GM19452 (cell line): ENCODE measurements around the gene WWOX.
A peak's percentile ranks its signal among the peaks of the same experiment; 100 is the strongest.

Experiments used
- ATAC-seq: cut with Tn5 transposase; IDR thresholded peaks from one replicate; pipeline ENCODE4 v1.9.1; 2021; ENCODE audit not compliant: unreplicated experiment

WWOX gene

DNA sequence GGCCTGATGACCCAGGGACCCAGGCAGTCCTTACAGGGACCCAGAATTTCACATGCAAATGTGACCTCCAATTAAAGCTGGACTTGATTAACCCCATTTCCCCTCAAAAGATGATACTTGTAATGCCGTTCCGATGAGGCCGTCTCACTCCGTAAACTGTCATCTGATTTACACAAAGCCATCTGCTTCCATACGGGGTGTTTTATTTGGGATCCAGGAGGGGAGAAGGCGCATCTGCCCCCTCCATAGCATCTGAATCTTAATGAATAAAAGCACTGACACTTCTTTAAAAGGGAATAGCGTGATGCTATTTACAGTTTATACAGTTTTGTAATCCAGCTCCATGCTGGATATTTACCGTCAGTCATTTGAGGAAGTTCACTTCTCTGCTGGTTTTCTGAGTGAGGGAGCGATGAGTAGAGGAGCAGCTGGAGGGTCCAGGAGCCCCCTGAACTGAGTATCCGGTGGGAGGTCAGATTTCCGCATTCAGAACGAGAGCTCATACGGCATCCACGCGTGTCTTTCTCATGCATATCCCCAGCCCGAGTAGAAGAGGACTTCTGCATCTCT, 452.7 kb downstream of the WWOX start:
- ATAC-seq: no peak

DNA sequence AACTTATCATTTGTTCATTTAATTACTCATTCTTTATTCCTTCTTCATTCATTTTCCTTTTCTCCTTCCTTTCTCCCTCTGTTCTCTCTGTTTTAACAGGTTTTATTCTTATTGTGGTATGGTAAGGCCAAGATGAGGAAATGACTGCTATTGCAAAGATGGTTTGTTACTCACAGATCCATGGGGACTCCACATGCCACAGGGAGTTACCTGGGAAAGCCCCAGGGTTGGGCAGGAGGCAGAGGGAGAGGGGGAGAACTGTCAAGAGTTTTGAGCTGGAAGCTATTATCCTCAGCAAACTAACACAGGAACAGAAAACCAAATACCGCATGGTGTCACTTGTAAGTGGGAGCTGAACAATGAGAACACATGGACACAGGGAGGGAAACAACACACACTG, 453.3 kb downstream of the WWOX start:
- no peak for ATAC-seq

DNA sequence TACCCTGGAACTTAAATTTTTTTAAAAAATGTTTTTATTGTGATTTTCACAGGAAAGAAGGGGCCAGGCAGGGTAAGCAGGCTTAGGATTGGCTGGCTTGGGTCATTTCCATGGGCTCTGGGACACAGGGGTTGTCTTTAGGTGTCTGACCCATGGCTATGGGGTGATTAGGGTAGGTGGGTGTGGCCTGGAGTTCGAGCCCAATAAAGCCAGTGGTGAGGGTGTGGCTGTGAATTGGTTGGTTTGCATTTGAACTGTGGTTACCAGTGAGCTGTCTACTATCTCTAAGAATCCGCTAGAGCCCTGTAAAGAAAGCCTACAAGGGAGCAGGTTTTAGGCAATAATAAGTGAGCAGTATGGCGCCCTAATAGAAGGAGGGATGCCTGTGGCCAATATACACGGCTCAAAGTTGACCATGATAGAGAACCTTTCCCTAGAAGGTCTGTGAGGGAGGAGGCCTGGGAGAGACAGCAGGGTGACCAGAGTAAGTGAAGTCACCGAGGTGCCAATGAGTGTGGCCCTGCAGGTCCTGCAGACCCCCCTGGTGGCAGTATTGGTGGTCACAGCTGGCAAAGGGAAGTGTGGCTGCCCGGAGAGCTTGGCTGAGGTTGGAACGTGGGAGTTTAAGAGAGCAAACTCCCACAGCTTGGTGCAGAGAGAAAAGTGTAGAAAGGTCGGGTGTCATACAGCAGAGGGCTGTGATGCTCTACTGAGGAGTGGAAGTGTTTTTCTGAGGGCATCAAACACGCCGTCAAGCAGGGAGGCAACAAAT, 454.0 kb downstream of the WWOX start:
- ATAC-seq: no peak

DNA sequence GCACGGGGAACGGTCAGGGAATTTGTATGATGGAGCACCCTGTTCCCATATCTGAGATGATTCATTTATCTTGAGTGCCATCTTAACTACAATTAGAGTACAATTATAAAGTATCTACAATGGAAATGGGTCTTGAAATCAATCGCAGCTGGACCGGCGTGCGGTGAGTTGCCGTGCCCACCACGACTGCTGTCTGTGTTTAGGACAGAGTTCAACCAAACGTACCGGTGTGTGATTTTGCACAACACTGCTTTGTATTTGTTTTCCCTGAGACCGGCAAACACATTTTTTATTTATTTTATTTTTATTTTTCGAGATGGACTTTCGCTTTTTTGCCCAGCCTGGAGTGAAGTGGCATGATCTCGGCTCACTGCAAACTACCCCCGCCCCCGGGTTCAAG, 457.0 kb downstream of the WWOX start:
- no peak for ATAC-seq

DNA sequence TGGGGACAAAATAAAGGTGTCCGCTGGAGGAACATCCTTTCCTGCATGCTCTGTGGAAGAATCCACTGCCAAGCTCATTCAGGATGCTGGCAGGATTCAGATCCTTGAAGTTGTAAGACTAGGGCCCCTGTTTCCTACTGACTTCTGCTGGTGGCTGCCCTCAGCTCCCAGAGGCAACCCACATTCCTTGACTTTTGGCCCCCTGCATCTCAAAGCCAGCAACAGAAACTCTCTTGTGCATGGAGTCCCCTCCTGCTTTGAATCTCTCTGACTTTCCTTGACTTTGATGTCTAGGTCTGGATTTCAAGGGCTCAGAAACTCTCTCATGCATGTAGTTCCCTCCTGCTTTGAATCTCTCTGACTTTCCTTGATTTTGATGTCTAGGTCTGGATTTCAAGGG, 461.5 kb downstream of the WWOX start:
- no peak for ATAC-seq

DNA sequence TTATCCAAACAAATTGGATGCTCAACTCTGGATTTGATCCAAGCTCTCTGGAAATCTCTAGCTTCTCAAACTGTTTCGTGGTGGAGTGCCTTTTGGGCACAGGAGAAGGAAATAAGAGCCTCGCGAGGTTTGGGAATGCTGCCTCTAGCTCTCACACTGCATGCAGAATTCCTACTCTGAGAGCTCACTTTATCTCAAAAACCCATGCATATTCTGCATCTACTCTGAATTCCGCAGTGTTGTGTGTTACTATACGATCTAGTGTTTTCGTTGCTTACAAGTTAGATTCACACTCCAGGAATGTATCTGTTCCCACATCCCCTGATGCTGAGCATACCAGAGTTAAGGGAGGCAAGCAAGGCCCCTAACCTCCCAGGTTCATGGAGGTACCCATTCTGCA, 462.7 kb downstream of the WWOX start:
- ATAC-seq: no peak

DNA sequence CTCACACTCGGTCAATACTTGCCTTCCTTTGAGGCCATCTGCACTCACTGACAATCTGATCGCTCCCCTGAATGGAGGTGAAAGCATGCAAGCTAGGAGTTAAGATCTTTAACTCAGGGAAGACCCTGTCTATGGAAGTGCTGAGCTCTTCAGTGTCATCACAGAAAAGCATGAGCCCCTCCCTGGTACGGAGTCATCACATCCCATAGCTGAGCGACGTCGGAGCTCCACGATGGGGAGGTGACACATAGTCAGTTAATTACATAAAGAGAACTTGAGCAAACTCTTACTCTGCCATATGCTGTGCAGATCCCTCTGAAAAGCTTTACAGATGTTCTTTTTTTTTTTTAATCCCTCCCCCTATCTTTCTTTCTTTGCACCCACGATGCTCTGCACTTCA, 463.2 kb downstream of the WWOX start:
- ATAC-seq: no peak

DNA sequence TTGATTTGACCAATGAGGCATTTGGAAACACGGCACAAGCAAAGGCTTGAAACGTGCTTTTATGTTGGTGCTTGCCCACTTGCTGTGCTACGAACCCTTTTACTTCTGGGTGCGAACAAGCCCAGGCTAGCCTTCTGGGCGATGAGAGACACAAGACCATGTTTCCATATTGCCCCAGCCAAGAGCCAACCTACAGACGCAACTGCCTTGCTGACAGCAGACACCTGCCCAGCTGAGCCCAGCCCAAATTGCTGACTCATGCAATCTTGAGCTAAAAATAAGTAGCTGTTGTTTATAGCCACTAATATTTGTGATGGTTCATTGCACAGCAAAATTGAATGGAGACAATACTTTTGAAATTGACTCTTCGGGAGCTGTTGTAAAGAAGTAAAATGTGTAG, 464.5 kb downstream of the WWOX start:
- no peak for ATAC-seq

DNA sequence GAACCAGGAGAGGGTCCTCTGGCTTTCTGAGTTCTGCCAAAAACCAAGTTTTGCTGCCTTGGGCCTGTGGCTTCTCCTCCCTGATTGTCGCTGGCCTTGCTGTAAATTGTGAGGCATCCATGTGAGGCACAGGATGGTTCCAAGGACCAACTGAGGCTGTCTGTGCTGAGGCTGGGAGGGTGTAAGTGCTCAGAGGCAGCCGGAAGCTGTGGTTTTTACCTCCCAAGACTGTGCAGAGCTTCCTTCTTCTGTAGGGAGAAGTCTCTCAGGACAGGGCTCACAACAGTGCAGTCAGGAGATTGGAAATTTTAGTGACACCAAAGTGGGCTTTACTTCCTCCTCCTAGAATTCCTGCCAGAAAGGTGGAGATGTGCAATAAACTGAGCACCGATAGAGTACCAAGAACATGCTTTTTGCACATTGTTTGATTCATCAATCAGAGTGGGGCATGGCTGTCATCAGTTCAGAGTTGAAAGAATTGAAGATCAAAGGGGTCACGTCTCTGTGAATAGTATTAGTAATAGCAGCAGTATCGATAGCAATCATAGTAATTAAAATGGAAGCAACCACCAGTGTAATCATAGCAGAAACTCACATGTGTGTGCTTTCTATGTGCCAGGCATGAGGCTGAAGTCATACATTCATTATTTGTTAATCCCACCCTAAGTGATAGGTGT, 467.1 kb downstream of the WWOX start:
- ATAC-seq: no peak

DNA sequence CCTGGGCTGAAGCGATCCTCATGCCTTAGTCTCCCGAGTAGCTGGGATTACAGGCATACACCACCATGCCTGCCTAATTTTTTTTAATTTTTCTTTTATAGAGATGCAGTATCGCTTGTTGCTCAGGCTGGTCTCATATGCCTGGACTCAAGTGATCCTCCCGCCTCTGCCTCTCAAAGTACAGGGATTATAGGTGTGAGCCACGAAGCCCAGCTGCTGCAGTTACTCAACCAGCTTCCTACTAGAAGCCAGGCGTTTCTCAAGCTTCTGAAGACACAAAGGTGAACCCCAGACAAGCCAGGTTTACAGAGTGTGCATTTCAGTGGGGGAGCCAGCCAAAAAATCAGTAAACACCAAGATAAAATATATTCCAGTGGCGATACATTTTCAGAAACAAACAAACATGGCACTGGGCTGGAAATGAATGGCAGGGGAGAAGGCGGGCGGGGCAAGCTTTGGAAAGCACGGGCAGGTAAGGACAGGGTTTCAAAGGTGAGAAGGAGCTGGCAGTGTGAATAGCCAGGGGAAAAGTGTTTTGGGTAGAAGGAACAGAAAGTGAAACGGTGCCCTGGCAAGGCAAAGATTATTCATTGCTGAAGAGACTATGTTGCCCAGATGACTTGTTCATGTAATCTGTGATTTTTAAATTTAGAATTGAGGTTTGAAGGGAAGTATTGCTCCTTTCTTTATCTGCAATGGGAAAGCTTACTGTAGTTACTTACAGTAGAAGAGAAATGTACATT, 471.1 kb downstream of the WWOX start:
- ATAC-seq: no peak

DNA sequence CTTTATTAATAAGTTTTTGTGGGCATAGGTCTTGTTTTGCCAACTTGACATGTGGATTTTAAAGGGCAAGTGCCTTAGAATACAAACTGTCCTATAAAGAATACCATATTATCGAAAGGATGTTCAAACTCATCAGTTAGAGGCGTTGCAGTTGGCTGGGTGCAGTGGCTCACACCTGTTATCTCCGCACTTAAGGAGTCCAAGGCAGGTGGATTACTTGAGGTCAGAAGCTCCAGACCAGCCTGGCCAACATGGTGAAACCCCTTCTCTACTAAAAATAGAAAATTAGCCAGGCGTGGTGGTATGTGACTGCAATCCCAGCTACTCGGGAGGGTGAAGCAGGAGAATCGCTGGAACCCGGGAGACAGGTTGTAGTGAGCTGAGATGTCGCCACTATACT, 472.0 kb downstream of the WWOX start:
- ATAC-seq: no peak

DNA sequence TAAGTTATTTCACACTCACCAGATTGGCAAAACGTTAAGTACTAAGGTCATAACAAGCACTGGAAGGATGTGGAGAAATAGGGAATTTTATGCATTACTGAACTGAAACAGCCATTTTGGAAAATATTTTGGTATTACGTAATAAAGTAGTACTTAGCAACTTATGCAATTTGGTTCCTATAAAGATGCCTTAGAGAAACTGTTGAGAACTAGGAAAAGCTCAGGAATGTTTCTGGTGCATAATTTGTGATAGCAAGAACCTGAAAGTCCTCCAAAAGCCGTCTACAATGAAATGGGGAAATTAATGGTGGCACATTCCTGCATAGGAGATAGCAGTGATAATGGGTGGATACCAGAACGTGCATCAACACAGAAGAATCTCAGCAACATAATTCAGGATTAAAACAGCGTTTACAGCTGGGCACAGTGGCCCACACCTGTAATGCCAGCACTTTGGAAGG, 472.5 kb downstream of the WWOX start:
- no peak for ATAC-seq

DNA sequence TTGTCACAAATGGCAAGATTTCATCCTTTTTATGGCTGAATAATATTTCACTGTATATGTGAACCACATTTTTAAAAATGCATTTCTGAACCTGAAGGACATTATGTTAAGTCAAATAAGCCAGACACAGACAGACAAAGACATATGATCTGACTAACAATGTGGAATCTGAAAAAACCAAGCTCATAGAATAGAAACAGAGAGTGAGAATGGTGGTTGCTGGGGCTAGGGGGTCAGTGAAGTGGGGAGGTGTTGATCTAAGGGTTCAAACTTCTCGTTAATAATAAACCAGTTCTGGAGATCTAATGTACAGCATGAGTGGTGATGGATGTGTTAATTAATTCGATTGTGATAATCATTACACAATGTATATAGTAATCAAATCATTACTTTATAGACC, 475.1 kb downstream of the WWOX start:
- ATAC-seq: peak; percentile 93

DNA sequence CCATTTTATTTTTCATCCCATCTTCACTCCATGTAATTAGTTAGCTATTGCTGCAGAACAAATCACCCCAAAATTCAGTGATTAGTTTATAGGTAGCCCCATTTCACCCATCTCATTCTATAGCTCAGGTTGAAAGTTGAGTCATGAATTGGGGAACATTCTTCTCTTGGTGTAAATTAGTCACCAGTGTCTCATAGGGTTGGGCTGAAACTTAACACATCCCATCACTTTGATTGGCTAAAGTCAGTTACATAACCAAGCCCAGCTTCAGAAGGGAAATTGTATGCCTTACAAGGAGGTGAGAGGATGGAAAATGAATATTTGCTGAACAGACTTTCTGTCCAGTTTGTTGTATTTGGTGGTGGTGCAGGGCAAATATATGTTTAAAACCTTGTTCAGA, 477.5 kb downstream of the WWOX start:
- no peak for ATAC-seq

DNA sequence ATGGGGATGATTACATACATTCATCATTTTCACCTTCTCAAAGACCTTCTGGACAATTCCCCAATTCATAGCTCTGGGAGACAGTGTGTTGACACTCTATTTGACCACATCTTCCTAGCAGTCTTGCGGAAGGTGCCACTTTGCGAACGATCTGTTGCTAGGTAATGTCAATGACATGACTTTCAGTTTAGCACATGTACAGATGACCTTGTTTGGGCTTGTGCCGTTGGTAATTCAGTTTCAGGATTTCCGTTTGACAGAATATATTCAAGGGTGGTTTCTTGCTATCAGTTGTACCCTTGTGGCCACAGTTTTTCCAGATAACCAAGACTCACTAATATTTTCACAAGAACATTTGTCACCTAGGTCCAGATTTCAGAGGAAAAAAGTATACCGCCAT, 478.2 kb downstream of the WWOX start:
- ATAC-seq: no peak

DNA sequence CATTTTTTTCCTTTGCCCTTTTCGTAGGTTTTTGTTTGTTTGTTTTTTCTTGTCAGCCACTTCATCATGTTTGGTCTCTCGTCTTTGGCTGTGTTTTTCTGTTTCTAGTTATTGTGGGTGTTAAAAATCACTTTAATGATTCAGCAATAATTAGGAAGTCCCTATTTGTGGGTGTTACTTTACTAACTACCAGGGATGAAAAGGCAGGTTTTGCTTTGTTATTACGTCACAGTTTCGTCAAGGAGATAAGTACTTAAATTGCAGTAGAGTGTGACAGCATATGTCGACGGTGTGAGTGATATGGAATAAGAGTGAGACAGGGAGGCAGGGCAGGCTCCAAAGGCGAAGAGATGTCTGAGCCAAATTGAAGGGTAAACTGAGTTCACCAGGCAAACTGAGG, 479.6 kb downstream of the WWOX start:
- no peak for ATAC-seq

DNA sequence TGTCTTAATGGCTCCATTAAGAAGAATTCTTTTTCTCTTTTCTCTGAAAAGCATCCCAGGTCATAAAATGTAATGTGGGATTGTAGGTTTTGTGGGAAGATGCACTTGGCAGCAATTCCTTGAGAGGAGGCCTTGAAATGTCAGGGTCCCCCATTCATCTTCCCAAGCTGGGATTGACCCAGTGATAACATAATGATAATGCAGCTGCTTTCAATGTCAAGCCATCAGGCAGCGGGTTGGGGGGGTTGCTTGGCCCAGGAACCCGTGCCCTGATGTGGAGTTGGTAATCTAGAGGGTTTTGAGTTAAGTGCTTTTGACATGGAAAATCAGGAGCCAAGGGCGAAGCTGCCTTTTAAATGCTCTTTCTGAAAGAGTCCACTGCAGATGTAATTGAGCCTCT, 484.0 kb downstream of the WWOX start:
- no peak for ATAC-seq

DNA sequence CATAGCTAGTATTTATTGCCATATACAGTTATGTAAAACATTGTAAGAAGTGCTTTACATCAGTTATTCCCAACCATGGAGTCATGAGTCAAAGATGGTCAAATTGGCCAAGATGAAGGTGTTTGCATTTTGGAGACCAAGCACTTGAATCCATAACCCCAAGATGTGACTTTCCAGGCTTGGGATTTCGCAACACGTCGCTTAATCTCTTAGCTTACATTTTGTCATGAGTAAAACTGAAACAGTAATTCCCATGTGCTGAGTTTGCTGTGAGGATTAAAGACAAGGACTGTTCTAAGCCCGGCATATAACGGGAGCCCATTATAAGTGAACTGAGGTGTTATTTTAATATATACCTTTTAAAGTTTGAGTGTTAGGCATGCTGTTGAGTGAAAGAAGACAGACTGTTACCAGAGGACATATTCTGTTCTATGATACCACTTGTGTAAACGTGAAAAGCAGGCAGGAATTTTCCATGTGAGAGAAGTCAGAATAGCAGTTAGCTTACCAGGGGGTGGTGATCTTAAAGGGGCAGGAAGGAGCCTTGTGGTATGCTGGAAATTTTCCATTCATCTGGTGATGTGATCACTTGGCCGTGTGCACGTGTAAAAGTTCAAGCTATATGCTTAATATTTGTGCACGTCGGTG, 484.9 kb downstream of the WWOX start:
- no peak for ATAC-seq

DNA sequence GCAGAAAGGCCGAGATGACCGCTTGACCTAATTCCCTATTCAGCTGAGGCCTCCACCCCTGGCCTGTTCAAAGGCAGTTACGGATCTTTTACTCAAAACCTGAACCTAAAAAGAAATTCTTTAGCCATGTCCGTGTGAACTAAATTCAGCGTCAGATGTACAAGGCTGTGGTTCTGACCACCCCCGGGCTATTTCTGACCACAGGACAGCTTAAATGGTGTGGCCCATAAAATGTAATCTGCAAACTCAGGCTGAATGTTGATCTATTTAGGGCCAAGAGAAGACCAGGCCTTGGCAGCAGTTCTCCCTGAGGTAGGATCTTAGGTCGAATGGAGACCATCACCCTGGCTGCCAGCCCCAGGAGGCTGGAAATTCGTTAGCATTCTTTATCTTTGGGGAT, 485.5 kb downstream of the WWOX start:
- no peak for ATAC-seq

DNA sequence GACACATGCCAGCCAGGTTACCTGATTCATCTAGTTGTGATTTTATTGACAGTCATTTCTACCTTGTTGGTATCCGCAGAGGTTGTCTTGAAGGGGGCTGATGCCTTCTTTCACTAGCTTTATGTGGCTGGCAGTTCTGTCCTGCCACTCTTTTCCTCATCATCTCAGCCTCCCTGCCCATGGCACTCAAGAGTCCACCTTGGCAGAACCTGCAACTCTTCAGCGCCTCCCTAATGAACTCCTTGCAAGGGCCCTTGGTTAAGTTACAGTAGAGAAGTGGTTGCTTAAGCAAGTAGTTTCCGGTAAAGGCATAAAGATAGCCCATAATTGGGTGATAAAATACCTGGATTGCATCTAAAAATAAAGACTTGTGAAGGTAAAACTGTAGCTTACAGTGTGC, 489.9 kb downstream of the WWOX start:
- no peak for ATAC-seq

DNA sequence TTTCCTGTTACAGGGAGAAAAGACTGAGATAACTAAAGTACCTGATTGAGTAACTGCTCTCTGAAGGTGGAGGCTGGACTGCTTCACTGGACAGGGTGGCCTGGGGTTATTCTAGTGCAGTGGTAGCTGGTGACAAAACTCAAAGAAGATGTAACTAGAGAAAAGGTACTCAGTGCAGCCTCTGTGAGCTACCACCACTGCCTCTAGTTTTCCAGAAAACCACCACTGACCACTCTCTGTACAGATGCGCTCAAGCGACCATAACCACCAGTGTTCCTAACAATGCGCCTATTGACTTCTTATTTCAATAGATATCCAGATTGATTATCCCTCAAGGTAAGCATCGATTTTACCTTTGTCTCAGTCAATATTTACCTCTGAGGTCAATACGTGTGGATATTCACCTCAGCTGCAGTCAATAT, 492.2 kb downstream of the WWOX start:
- ATAC-seq: no peak
